GF-D8 (cell line): ENCODE measurements around the gene TRIM69.
"Not testable (repeated sequence)": the region's sequence is repeated elsewhere in the genome, so short reads cannot be mapped to it uniquely, and the experiment has no call there.

Source experiments
- DNase-seq: peaks from one replicate; lab custom pipeline; 2025; lab: John Stamatoyannopoulos, UW

Gene TRIM69, protein sequence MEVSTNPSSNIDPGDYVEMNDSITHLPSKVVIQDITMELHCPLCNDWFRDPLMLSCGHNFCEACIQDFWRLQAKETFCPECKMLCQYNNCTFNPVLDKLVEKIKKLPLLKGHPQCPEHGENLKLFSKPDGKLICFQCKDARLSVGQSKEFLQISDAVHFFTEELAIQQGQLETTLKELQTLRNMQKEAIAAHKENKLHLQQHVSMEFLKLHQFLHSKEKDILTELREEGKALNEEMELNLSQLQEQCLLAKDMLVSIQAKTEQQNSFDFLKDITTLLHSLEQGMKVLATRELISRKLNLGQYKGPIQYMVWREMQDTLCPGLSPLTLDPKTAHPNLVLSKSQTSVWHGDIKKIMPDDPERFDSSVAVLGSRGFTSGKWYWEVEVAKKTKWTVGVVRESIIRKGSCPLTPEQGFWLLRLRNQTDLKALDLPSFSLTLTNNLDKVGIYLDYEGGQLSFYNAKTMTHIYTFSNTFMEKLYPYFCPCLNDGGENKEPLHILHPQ

DNA sequence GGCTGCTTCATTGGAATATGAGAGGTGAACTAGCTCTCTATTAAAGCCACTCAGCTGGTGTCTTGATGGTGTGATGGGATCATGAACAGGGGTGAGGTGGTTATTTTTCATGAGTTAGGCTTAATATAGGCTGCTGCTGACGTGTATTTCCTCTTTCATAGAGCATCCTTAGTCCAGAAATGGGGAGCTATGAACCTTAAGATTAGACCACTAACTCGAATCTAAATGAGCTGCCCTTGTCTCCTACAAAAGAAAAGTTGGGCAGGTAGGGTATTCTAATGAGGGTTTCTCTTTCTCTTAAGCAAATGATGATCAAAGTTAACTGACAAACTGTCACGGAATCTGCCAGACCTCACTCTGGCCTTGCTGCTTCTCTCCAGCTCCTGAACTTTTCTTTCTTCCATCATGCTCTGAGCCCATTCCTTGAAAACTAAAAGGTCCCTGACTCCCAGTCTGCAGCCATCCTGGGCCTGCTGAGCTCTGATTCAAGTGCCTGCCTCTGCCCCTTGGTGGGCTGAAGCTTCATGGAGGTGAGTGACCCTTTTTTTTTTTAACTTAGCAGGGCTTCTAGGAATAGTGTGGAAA, at the start of gene TRIM69:
Gene TRIM69, plus strand, starts transcription at position 348 of the 585 bp plus-strand sequence. Its CDS starts 177 bp downstream, at position 525.
- no peak for DNase-seq

DNA sequence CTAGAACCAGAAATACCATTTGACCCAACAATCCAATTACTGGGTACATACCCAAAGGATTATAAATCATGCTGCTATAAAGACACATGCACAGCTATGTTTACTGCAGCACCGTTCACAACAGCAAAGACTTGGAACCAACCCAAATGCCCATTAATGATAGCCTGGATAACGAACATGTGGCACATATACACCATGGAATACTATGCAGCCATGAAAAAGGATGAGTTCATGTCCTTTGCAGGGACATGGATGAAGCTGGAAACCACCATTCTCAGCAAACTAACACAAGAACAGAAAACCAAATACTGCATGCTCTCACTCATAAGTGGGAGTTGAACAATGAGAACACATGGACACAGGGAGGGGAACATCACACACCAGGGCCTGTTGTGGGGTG, 47.0 kb upstream of the TRIM69 start:
- not testable (repeated sequence) for DNase-seq

DNA sequence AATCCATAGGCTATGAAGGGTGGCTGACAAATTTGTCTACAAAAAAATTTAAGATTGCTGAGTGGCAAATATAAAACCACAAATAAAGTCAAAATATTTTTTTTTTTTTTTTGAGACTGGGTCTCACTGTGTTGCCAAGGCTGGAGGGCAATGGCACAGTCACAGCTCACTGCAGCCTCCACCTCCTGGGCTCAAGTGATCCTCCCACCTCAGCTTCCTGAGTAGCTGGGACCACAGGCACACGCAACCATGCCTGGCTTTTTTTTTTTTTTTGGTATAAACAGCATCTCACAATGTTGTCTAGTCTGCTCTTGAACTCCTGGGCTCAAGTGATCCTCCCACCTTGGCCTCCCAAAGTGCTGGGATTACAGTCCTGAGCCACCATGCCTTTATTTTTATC, 46.1 kb upstream of the TRIM69 start:
- not testable (repeated sequence) for DNase-seq

DNA sequence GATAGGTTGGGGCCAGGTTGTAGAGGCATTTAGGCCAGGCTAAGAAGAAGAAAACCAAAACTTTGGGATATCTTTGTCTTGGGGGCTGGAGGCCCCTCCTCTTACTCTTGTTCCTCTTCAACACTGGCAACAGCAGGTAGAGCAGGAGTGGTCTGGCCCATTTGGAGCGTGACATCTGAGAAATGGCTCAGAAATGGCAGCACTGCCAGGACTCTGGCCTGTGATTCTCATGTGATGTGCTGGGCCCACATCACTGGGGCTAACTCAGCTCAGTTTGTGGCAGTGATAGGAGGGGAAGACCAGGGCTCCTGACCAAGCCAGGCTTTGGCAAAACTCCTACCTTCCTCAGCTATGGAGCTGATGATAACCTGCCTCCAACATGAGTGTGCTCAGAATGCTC, 43.7 kb upstream of the TRIM69 start:
- no peak for DNase-seq

DNA sequence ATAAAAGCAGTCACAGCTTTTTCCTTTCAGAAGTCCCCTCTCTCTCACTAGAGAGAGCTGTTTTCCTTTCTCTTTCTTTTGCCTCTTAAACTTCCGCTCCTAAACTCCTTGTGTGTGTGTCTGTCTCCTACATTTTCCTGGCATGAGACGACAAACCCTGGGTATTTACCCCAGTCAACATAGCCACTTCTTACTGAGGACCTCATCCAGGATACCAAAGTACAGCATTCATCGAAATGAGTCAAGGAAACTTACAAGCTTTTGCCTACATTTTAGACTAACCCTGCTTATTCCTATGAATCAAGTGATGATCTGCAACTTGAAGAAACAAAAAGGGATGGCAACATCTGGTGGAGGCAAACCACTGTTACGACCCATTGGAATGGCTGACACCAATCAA, 41.9 kb upstream of the TRIM69 start:
- DNase-seq = no peak

DNA sequence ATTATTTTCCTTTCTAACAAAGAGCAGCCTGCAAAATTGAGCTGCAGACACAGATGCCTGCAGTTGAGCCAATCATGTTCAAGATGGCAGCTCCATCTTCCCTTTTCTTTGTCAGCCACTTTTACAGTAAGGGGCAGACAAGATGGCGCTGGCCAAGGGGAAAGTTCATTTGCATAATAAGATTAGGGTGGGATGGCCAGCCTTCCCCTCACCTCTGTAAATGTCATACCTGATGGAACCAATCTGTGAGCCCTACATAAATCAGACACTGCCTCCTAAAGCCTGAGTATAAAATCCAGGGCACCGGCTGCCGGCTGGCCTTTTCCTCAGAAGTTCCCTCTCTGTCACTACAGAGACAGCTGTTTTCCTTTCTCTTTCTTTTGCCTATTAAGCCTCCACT, 41.0 kb upstream of the TRIM69 start:
- no peak for DNase-seq

DNA sequence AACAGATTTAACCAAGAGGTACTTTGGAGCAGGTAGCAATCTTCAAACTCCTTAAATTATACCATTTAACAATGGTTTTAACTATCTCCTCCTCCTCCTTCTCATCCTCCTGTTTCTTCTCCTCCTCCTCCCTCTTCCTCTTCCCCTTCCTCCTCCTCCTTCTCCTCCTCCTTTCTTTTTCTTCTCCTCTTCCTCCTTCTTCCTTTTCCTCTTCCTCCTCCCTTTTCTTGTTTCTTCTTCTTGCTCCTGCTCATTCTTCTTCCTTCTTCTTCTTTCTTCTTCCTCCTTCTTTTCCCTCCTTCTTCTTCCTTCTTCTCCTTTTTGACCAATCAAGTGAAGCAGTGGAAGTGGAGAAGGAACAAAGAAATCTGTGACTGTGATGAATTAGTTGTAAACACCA, 39.3 kb upstream of the TRIM69 start:
- DNase-seq = no peak

DNA sequence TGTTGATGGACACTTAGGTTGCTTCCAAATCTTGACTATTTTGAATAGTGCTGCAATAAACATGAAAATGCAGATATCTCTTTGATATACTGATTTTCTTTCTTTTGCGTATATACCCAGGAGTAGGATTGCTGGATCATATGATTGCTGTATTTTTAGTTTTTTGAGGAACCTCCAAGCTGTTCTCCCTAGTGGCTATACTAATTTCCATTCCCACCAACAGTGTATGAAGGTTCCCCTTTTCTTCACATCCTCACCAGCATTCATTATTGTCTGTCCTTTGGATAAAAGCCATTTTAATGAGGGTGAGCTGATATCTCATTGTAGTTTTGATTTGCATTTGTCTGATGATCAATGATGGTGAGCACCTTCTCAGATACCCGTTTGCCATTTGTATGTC, 37.7 kb upstream of the TRIM69 start:
- no peak for DNase-seq

DNA sequence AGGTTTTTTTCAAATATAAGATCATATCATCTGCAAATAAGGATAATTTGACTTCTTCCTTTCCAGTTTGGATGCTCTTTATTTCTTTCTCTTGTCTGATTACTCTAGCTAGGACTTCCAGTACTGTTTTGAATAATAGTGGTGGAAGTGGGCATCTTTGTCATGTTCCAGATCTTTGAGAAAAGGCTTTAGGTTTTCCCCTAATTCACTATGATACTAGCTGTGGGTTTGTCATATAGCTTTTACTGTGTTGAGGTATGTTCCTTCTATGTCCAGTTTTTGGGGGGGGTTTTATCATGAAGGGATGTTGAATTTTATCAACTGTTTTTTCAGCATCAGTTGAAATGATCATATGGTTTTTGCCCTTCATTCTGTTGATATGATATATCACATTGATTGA, 35.7 kb upstream of the TRIM69 start:
- not testable (repeated sequence) for DNase-seq

DNA sequence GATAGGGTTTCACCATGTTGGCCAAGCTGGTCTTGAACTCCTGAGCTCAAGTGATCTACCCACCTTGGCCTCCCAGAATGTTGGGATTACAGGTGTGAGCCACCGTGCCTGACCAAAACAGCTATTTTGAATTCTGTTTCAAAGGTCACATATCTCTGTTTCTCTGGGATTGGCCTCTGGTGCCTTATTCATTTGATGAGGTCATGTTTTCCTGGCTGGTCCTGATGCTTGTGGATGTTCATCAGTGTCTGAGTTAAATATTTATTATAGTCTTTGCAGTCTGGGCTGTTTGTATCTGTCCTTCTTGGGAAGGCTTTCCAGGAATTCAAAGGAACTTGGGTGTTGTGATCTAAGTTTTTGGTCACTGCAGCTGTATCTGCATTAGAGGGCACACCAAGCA, 30.3 kb upstream of the TRIM69 start:
- no peak for DNase-seq

DNA sequence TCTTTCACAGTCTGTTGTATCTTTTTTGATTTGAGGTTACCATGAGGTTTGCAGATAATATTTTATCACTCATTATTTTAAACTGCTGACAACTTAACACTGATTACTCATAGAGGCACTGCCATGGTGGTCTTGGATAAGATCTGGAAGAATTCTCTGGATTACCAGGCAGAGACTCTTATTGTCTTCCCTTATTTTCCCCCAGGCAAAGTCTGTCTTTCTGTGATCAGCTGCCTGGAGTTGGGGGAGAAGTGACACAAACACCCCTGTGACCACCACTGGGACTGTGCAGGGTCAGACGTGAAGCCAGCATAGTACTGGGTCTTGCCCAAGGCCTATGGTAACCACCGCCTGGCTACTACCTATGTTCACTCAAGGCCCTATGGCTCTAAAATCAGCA, 29.9 kb upstream of the TRIM69 start:
- no peak for DNase-seq

DNA sequence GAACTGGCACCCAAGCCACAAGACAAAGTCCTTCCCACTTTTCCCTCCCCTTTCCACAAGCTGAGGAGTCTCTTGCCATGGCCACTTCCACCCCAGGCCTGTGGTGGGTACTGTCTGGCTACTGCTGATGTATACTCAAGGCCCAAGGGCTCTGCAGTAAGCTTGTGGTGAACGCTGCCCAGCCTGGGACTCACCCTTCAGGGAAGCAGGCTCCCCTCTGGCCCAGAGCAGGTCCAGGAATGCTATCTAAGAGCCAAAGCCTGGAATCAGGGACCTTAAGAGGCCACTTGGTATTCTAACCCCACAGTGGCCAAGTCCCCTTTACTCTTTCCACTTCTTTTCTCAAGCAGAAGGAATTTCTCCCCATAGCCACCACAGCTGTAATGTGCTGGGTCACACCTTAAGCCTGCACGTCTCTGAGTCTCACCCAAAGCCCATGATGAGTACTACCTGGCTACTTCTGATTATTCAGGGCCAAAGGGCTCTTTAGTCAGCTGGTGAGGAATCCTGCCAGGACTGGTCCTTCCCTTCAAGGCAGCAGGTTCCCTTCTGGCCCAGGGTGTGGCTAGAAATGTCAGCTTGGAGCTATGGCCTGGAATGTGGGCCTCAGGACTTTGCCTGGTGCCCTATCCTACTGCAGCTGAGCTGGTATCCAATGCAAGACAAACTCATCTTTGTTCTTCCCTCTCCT, 29.2 kb upstream of the TRIM69 start:
- no peak for DNase-seq

DNA sequence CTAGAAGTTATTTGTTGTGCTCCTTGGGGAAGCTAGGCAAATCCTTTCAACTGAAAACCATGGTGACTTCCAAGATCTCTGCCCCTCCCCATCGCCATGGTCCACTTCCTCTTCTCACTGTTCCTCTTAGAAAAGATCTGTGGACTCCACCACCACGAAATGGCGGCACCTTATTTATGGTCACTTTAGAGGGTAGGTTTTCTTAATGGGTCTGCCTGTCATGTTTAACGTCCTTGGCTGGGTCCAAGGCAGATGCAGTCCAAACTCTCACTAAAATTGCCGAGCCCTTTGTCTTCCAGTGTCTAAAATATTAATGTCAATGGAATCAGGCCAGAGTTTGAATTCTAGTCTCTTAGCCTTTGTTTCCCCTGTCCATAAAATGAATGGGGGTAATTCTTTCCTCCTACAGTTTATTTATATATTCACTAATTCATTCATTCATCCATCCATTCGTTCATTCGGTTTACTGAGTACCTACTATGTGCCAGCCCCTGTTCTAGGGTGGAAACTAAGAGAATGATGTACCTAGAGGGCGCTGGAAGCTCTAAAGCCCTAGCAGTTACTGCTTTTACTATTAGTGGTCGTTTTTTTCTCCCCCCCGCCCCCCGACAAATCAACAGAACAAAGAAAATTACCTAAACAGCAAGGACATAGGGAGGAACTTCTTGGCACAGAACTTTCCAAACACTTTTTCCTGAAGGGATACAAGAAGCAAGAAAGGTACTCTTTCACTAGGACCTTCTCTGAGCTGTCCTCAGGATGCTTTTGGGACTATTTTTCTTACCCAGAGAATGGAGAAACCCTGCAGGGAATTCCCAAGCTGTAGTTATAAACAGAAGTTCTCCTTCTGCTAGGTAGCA, 25.9 kb upstream of the TRIM69 start:
- peak; percentile 26 for DNase-seq

DNA sequence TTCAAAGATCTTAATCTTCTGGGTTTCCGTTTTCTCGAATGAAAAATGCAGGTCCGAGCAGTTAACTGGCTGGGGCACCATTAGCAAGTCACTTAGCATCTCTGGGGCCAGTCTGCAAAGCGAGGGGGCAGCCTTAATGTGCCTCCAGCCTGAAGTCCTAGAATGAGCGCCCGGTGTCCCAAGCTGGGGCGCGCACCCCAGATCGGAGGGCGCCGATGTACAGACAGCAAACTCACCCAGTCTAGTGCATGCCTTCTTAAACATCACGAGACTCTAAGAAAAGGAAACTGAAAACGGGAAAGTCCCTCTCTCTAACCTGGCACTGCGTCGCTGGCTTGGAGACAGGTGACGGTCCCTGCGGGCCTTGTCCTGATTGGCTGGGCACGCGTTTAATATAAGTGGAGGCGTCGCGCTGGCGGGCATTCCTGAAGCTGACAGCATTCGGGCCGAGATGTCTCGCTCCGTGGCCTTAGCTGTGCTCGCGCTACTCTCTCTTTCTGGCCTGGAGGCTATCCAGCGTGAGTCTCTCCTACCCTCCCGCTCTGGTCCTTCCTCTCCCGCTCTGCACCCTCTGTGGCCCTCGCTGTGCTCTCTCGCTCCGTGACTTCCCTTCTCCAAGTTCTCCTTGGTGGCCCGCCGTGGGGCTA, 25.1 kb upstream of the TRIM69 start, which contains the start of the genes B2M and PATL2:
Gene B2M, plus strand, starts transcription at position 422 of the 647 bp plus-strand sequence. Its CDS starts 30 bp downstream, at position 452.
Gene PATL2, minus strand, starts transcription at position 228 of the 647 bp plus-strand sequence. CDS start 34,833 bp downstream, outside the sequence.
- peak; percentile 83 for DNase-seq

DNA sequence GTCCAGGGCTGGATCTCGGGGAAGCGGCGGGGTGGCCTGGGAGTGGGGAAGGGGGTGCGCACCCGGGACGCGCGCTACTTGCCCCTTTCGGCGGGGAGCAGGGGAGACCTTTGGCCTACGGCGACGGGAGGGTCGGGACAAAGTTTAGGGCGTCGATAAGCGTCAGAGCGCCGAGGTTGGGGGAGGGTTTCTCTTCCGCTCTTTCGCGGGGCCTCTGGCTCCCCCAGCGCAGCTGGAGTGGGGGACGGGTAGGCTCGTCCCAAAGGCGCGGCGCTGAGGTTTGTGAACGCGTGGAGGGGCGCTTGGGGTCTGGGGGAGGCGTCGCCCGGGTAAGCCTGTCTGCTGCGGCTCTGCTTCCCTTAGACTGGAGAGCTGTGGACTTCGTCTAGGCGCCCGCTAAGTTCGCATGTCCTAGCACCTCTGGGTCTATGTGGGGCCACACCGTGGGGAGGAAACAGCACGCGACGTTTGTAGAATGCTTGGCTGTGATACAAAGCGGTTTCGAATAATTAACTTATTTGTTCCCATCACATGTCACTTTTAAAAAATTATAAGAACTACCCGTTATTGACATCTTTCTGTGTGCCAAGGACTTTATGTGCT, 24.5 kb upstream of the TRIM69 start:
- DNase-seq = no peak

DNA sequence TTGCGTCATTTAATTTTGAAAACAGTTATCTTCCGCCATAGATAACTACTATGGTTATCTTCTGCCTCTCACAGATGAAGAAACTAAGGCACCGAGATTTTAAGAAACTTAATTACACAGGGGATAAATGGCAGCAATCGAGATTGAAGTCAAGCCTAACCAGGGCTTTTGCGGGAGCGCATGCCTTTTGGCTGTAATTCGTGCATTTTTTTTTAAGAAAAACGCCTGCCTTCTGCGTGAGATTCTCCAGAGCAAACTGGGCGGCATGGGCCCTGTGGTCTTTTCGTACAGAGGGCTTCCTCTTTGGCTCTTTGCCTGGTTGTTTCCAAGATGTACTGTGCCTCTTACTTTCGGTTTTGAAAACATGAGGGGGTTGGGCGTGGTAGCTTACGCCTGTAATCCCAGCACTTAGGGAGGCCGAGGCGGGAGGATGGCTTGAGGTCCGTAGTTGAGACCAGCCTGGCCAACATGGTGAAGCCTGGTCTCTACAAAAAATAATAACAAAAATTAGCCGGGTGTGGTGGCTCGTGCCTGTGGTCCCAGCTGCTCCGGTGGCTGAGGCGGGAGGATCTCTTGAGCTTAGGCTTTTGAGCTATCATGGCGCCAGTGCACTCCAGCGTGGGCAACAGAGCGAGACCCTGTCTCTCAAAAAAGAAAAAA, 23.9 kb upstream of the TRIM69 start:
- DNase-seq = peak; percentile 21

DNA sequence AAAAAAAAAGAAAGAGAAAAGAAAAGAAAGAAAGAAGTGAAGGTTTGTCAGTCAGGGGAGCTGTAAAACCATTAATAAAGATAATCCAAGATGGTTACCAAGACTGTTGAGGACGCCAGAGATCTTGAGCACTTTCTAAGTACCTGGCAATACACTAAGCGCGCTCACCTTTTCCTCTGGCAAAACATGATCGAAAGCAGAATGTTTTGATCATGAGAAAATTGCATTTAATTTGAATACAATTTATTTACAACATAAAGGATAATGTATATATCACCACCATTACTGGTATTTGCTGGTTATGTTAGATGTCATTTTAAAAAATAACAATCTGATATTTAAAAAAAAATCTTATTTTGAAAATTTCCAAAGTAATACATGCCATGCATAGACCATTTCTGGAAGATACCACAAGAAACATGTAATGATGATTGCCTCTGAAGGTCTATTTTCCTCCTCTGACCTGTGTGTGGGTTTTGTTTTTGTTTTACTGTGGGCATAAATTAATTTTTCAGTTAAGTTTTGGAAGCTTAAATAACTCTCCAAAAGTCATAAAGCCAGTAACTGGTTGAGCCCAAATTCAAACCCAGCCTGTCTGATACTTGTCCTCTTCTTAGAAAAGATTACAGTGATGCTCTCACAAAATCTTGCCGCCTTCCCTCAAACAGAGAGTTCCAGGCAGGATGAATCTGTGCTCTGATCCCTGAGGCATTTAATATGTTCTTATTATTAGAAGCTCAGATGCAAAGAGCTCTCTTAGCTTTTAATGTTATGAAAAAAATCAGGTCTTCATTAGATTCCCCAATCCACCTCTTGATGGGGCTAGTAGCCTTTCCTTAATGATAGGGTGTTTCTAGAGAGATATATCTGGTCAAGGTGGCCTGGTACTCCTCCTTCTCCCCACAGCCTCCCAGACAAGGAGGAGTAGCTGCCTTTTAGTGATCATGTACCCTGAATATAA, 23.0 kb upstream of the TRIM69 start:
- no peak for DNase-seq

DNA sequence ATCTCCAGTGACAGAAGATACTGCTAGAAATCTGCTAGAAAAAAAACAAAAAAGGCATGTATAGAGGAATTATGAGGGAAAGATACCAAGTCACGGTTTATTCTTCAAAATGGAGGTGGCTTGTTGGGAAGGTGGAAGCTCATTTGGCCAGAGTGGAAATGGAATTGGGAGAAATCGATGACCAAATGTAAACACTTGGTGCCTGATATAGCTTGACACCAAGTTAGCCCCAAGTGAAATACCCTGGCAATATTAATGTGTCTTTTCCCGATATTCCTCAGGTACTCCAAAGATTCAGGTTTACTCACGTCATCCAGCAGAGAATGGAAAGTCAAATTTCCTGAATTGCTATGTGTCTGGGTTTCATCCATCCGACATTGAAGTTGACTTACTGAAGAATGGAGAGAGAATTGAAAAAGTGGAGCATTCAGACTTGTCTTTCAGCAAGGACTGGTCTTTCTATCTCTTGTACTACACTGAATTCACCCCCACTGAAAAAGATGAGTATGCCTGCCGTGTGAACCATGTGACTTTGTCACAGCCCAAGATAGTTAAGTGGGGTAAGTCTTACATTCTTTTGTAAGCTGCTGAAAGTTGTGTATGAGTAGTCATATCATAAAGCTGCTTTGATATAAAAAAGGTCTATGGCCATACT, 21.1 kb upstream of the TRIM69 start:
- DNase-seq = no peak
